Left lobe of liver (tissue), 2 donors: Measurements from ENCODE around the gene AFF2. TPM values are rescaled to one million over a fixed set of nuclear protein-coding genes. Genes with fewer than 3 reads are reported as not detected.
"Not testable (repeated sequence)": the region's sequence is repeated elsewhere in the genome, so short reads cannot be mapped to it uniquely, and the experiment has no call there.

Source experiments
- ATAC-seq: fragments of 200-7000 bp; cut with Tn5 transposase; one replicate; pipeline ENCODE4 v1.9.1; 2020; ENCODE audit warnings: mild to moderate bottlenecking, moderate library complexity
- DNase-seq: peaks from one replicate; pipeline ENCODE4 v3.0.0-alpha.2; 2020; ENCODE audit warnings: low spot score
- total RNA-seq: library from RNA; stranded (reverse); gene quantifications from one replicate; pipeline ENCODE4 v1.2.1, GENCODE V29; 2021
- donor health status: DM: no; HTN: no; CAD: no; lungs with moderate emphysema.
- donor health status: DM: no; HTN: yes; CAD: no.

AFF2 gene
- total RNA-seq, 1 donor from 2014 or later, result 0.13 TPM

DNA sequence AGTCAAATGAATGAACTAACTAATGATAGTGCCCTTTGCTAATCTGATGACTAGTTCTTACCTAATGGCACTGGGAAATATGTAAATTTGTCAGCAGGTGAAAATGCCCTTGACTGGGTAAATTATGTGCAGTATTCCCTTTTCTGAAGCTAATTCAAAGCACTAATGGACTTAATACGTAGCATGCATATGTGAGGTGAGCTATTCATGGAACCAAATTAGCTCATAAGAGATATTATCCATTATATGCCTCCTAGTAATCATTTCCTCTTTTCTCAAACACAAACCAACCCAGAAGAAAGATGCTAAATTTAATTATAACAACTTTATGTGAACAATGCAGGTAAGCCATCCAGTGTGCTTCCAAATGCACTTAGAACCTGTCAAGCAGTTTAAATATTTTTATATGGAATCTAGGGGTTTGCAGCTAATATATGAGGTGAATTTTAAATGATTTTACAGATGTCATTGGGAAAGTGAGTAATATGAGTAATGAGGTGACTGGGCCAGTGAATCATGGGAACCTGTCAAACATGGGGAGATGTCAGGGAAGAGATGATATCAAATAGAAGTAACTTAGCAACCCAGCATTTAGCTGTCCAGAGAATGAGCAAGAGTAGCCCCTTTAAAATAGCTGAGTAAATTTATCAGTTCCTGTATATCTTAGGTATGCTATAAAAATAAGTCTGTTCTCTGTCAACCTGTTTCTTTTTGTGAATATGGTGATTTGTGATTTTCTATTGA lies 315.0 kb downstream of the AFF2 start:
- DNase-seq (no peak), ATAC-seq (no peak)

DNA sequence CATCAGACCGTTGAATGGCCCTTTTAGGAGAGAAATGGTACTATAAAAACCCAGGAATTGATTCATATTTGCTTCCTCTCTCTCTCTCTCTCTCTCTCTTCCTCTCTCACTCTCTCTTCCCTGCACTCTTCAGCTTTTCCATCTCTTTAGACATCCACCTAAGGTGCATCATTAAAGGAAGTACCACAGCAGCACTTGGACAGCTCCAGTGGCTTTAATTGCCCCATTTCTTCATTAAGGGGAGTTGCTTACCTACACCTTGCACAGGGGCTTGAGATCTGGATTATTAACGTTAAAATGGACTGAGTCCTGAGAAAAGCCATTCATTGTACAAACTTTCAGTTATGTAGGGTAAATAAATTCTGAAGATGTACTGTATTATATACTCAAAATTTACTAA lies 323.6 kb downstream of the AFF2 start:
- ATAC-seq (no peak), DNase-seq (no peak)

DNA sequence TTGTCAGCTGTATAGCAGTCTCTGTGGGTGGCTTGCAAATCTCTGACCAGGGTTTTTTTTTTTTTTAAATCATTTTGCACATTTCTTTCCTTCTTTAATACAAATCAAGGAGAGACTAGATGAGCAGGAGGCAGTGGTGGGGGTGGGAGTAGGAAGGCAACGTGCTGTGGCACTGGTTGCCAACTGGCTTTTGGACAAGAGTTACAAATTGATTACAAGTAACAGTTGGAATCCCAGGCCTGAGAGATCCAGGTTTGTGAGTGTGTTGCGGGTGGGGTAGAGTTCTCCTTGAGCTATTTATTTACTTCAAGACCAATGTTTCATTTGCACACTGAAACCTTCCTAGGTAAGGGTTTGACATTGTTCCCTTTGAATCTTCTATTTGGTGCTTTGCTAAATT lies 325.3 kb downstream of the AFF2 start:
- ATAC-seq (no peak), DNase-seq (no peak)

DNA sequence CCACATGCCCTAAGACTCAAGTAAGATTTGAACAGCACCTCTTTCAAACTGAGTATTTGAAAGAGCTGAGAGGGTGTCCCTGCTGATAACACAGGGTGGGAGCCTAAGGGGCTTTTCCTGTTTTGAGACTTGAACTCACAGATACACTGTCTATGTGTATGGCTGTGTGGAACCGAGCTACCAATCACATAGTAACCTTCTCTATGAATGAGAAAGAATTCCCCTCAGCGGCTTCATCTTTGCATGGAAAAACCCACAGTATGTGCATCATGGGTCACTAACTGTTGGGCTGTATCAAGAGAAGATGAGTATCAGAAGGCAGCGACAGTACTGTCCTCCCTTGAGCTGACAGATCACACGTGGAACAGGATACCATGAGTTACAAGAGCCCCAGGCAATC lies 336.3 kb downstream of the AFF2 start:
- ATAC-seq, result no peak
- DNase-seq, result no peak

DNA sequence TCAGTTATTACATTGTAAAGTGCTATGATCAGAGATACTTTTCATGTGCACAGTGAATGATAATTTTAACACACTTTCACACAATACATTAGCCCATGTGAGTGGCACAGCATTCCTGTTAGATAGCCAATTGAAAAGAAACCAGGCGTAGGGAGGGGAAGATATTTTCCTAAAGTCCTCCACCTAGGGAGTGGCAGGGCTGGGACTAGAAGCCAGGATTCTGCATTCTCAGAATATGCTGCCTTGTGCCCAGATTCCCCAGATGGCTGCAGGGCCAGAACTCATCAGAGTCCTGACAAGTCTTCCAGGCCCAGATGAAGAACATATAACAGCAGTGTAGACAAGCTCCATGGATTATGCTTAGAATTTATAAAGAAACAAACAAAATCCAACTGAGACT lies 350.2 kb downstream of the AFF2 start:
- DNase-seq (no peak), ATAC-seq (no peak)

DNA sequence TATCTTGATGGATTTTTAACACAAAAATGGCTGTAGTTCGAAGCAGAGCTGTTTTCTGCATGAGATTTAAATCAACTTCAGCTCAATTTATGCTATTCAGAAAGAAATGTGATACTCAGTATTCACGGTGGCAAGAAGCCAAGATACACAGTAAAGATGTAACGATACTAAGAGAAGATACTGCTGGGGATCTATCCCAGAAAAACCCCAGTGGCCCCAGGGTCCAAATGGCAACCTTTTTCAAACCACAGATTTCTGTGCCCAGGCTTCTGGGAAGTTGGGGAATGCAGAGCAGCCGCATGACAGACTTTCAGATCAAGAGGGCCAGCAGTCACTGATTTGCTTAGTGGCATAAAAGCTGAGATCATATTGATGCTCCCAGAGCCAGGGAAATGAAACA lies 353.9 kb downstream of the AFF2 start:
- DNase-seq, result no peak
- ATAC-seq, result no peak

DNA sequence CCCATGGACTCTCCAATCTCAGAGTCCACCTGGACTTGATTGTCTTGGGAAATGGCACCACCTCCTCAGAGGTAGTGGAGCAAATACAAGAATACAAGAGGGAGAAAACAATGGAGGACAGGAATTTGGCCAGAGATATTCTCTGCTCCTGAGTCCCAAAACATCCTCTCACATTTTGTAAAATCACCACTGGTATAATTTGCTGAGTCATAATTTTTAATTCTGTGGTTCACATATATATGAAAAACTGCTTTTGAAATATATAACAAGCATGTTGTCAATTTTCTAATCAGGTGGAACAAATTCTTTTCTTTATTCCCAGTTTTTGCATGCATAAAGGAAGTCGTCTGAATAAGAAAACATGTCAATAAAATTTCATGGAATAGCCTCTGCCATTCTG lies 356.1 kb downstream of the AFF2 start:
- ATAC-seq (no peak), DNase-seq (no peak)

DNA sequence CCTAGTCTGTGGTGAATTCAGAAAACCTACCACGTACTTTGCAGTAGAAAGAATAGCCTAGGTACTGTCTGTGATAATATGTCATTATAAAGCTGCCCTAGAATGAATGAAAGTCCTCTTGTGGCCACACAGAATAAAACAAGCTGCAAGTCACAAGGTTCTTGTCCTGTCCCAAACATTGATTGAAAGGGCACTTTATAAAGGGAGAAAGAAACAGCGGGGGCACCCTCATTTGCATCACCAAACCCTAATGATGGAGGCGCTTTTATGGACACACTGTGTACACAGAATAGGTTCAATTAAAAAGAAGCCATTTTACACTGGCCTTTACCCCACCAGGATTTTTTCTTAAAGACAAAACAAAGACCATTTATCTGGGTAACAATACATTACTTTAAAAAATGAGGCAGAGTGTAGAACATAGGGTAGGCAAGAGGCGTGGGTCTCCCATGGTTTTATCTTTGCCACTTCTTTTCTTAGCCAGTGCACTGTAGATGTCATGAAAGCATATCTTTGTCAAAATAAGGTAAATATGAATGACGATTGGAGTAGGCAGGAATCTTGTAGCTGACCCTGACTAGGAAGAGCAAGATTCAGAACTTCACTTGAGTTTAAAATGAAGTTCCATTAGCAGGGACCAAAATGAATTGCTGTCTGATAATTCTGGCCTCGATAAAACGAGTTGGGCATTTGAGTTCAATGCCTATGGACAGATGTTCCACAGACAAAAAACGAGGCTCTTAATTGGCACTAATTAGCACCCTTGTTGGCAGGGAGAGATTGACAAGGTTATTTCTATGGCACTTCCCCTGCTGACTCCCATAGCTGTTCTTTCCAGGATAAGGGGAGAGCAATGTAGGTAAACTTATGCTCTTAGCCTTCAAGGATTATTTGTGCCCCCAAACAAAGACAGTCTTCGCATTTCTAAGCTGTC lies 365.1 kb downstream of the AFF2 start:
- ATAC-seq (peak; percentile 37), DNase-seq (no peak)

DNA sequence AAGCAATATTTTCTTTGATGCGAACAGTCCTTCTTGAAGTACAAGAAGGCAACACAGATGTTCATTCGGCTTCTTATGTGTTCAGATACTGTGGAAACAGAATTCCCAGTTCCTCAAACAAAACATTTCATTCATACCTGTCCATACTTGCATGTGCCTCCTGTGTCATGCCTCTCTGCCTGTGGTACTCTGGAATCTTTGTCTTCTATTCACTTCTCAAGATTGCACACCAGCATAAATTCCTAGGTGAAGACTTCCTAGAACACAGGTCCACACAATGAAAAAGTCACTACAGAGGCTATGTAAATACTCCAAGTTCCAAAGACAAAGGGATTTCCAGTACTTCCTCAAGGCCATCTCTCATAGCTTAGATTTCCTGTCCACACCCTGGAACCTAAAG lies 367.2 kb downstream of the AFF2 start:
- no peak for ATAC-seq

DNA sequence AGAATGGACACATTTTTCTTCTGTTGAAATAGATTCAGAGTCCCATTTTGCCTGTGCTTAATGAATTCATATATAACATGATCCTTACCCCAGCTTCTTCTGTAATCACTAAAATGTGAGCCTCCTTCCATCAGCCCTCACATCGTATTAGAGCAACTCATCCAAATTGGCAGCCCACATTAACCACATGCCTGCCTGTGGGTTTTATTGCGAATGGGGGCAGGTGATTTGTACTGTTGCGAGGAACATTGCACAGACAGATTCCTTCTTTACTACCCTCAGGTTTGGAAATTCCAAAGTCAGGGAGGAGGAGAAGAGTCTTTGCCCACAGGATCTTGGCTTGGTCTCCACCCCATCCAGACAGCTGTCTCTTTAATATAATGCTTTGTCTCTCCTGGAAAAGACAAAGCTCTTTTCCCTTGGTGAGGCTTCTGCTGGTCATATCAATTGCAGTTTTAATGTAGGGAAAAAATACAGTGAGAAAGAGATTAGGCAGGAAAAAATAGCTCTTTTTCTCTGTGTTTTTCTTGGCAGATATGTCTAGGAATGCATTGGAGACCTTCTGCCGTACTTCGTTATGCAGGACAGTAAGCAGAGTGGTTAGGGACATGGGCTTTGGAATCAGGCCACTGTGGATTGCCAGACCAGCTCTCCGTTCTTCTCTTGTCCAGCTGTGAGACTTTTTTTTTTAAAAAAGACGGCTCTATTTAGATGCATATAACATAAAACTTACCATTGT lies 371.2 kb downstream of the AFF2 start:
- no peak for DNase-seq
- no peak for ATAC-seq

More for the DNA sequence above, 367.2 kb downstream of the AFF2 start:
- no peak for DNase-seq

DNA sequence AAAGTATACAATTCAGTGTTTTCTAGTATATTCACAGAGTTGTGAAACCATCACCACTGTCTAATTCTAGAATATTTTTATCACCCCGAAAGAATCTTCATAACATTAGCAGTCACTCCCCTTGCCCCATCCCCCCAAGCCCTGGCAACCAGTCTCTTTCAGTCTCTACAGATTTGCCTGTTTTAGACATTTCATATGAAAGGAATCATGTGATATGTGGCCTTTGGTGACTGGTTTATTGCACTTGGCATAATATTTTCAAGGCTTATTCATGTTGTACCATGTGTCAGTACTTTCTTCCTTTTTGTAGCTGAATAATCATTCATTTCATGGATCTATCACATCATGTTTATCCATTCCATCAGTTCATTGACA lies 371.7 kb downstream of the AFF2 start:
- ATAC-seq (no peak), DNase-seq (no peak)

DNA sequence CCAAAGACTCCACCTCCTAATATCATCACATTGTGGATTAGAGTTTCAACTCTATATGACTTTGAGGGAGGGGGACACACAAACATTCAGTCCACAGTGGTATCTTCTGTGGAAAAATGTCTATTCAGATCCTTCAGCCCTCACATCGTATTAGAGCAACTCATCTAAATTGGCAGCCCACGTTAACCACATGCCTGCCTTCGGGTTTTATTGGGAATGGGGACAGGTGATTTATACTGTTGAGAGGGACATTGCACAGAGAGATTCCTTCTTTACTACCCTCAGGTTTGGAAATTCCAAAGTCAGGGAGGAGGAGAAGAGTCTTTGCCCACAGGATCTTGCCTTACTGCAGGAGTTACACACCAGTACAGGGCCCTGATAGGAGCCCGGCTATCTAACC lies 372.5 kb downstream of the AFF2 start:
- DNase-seq (no peak), ATAC-seq (no peak)

DNA sequence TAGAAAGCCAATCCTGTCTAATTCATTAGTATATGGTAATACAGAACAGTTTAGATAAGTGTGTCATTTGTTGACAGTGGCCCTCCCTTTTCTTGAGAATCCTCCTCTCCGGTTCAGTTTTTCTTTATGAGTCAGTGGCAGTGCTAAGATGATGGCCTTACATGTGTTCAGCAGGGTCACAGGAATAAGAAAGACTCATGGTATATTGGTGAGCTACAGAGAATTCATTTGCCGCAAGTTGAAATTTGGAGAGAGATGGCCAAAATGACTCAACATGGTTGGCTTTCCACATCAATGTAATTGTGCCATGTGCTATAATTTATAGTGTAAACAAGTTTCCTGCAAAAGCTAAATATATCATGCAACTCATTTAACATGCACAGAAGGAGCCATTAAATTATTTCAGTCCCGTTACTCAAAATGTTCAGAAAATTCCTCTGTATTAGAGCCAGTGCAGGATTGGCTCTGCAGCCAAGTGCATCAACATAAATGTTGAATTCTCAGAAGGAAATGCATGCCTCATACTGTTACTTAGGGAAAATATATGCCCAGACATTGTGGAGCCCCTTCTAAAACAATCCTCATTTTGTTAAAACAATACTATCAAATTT lies 374.3 kb downstream of the AFF2 start:
- no peak for ATAC-seq
- no peak for DNase-seq

DNA sequence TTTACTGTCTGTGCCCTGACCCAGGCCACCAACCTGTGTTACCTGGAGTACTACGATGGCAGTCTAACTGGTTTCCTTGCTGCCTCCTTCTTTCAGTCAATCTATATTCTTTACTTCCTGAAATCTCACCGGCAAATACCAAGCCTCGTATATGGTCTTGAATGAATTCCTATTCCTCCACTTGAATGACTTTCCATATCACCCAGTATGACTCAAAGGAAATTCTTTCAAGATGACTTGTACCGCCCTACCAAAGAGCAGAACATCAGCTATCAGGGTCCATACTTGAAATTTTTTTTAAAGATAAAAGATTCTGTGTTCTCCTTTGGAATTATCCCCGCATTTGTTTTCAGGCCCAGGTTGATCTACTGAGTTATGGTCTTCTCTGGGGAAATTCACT lies 378.0 kb downstream of the AFF2 start:
- no peak for DNase-seq

DNA sequence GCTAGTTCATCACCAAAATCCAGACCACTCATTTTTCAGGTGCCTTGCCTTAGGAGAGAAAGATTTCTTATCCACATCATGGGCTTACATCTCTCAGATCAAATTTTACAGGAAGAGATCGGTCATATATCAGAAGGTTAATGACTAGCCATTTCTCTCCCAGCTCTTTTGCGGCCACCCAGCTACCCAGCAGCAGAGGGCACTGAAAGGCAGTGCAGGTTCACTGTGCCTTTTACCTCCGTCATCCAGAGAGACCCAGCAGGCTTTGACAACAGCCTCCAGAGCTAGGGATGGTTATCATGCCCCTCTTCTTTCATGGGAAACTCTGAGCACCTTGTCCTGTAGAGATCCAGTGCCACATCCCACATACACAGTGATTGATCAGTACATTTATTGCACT lies 384.8 kb downstream of the AFF2 start:
- no peak for ATAC-seq
- no peak for DNase-seq

More for the DNA sequence above, 378.0 kb downstream of the AFF2 start:
- no peak for ATAC-seq

DNA sequence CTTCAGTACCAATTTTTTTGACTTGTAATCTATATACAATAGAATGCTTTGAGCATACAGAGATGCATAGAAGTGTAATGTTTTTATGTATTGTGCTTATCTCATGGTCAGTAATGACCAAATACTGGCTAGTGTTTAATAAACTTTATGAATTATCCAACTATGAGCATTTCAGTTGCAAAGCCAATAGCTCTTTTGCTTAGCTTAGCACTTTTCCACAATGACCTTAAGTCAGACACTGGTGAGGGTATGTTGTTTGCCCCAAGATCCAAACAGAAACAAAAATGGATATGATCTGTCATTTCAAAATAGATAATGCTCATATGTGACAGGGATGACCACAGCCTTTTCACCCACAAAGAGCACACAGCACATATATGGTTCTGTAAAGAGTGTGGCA lies 393.0 kb downstream of the AFF2 start:
- ATAC-seq (no peak), DNase-seq (no peak)

DNA sequence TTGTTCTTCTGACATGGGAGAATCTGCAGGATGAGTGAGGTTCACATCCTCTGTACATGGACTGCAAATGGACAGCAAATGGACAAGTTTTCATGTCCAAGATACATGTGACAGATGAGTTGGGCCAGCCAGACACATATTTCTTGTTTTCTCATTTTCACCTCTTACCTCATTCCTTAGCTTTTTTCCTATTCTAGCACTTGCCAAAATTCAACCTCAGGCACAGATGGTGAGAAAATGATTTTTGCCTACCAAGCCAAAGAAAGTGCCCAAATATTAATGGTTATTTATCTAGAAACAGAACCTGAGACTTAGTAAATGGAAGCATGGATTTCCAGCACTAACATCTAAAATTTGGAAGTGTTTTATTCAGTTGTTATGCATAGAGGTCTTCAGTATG lies 402.2 kb downstream of the AFF2 start:
- ATAC-seq (no peak), DNase-seq (no peak)

DNA sequence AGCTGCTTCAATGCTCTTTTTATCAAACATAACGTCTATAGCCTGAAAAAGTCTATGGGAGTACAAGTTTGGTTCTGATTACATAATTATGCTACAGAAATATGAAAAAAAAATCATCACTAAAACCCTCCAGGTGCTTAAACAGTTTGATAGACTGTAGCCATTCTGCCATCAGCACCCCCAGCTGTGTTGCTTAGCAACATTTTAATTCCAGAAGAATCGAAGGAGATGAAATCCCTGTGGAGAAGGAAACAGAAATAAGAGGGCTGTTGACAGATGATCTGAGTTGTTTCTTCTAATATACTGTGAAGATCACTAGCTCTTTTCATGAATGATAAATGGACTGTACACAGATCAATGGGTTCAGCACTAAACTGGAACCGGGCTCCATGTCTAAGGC lies 402.8 kb downstream of the AFF2 start:
- ATAC-seq (no peak), DNase-seq (no peak)

DNA sequence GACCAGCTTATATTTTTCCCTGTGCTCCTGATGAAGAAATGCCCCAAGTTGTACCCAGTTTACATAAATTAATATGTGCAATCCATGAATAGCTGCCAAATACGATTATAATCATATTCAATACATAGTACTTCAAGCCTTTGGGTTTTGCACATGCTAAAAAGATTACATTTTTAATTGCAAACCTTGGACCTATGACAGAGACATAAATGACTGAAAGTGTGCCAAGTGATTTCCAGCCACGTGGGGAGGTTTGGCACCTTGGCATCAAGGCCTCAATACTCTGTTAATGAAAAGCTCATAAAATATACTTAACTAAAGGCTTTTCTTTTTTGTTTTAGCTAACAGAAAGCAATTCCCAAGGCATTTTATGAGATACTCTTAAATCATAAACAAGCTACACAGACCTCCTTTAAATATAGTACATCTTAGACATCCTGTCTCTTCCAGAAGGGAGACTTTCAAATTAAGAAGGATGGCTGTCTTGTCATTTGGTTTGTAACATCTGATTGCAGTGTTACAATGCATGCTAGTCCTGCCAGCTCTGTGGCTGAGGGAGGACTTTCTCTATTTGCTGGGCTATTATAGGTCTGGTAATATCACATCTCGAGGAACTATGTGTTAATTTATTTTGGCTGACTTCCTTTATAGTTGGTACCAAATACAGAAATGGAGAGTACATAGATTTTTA lies 404.1 kb downstream of the AFF2 start:
- ATAC-seq (no peak), DNase-seq (no peak)

DNA sequence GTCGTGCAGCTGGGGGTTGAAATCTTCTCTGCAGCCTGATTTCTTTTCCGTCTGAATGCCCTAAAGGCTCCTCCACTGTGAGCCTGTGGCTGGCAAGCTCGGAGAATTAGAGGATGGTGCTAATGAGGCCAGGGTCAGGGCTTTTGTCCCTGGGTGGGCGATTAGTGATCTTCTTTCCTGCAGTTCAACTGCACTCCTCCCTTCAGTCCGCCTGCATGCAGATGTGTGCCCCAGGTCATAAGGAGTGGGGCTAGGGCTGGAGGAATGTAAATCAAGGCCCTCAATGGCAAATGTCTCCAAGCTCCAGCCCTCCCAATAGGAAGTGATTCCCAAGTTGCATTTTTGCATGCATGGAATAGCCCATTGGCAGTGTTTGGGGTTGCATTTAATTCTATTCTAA lies 405.0 kb downstream of the AFF2 start:
- DNase-seq (no peak), ATAC-seq (no peak)

DNA sequence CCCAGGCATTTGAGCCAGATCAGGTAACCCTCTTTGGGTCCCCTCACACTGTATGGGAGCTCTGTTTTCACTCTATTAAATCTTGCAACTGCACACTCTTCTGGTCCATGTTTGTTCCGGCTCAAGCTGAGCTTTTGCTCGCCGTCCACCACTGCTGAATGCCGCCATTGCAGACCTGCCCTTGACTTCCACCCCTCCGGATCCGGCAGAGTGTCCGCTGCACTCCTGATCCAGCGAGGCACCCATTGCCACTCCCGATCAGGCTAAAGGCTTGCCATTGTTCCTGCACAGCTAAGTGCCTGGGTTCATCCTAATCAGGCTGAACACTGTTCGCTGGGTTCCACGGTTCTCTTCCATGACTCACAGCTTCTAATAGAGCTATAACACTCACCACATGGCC lies 406.2 kb downstream of the AFF2 start:
- DNase-seq, ATAC-seq: not testable (repeated sequence)
